Measurements from ENCODE around the gene CAPN11.

- TF ChIP-seq CTCF (conservative IDR thresholded peaks at IDR 0.05; ENCODE audit: low read length) (no peak), EZH2phosphoT487 (IDR thresholded peaks at IDR 0.05; ENCODE audit: borderline replicate concordance, low read depth, low read length) (no peak)
Measured at GRCh38 chr6:44201638-44202303, 43.2 kb downstream of the CAPN11 start.

Measured in OCI-LY7 (cell line).